HPDE6-E6E7 (cell line): ENCODE data around the gene CKAP2L.
A peak's percentile ranks its signal among the peaks of the same experiment; 100 is the strongest.
"Not testable (repeated sequence)": the region's sequence is repeated elsewhere in the genome, so short reads cannot be mapped to it uniquely, and the experiment has no call there.

Experiments used
- DNase-seq: peaks from one replicate; pipeline ENCODE4 v3.0.0; 2011; ENCODE audit warnings: missing footprints; ENCODE audit errors: extremely low spot score

Gene CKAP2L

DNA sequence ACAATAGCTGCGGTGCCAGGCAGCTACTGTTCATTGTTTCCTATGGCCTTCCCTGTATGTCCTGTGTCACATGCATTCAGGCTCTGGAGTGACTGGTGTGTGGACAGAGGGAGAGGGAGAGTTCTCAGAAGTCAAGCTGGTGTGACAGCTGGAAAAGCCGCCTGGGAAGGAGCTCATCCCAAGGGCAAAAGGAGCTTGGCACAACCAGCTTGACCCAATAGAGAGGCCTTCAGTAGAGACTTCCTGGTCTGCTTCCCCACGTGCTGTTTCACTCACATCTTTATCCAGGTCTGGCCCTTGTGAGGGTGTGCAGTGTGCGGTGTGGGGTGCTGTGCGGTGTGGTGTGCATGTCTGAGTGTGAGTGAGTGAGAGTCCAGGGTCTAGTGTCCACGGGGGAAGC is 54.7 kb downstream of the CKAP2L start:
- no peak for DNase-seq

DNA sequence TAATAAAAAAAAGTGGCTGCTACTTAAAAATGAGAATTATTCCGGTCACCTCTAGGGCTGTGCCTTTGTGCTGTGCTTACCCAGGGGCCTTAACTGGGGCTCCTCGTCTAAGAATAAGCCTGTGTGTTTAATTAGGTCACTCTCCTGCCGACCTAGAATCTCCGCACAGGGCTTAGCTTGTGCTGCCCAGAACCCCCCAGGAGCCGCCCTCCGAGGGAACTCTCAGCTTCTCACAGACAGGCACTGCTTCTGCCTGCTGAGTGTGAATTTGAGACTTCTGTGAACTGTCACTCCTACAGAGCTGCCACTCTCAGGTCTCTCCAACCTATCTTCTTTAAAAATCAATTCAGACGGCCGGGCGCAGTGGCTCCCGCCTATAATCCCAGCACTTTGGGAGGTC is 55.4 kb downstream of the CKAP2L start:
- no peak for DNase-seq

DNA sequence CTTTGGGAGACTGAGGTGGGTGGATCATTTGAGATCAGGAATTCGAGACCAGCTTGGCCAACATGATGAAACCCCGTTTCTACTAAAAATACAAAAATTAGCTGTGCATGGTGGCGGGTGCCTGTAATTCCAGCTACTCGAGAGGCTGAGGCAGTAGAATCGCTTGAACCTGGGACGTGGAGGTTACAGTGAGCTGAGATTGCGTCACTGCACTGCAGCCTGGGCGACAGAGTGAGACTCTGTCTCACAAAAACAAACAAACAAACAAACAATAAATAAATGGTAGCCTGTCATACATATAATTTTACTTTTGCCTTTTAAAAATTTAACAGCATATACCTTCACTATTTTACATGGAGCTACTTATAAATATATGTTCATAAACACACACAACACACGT is 57.5 kb downstream of the CKAP2L start:
- not testable (repeated sequence) for DNase-seq

DNA sequence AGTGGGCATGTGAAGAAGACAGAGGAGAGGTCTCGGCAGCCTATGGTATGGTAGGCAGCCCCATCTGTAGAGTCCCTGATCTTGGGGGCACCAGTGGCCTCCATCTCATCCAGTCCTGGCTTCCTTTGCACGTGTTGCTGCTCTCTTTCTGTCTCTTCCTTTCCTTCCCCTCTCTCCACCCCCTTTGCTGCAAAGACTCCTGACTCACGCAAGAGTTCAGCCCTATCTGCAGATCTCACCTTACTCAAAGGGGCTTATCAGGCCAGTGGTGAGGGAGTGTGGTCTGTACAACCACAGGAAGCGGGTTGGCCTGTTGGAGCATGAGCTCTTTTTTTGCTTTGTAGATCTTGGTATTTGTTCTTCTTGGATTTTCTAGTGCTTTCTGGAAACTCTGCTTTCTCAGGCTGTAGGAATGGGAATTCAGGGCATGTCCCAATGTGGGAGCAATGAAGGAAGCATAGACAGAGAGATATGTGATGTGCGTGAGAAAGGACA is 58.2 kb downstream of the CKAP2L start:
- DNase-seq: no peak

DNA sequence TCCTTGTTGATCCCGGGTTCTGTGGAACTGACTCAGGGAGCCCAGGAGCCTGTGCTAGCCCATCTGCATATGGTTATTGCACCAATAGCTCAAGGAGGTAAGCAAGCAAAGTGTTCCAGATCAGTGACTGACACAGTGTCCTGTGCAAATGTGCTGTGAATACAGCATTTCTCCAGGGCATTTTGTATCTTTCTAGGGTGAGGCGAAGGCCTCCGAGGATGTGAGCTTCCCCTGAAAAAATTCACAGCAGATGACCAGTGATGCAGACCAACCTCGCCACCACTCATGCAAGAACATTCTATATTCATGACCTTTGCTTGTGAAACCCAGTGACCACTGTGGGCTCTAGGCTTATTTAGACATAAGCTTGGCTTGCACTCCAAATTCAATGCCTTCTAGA is 58.8 kb downstream of the CKAP2L start:
- no peak for DNase-seq

DNA sequence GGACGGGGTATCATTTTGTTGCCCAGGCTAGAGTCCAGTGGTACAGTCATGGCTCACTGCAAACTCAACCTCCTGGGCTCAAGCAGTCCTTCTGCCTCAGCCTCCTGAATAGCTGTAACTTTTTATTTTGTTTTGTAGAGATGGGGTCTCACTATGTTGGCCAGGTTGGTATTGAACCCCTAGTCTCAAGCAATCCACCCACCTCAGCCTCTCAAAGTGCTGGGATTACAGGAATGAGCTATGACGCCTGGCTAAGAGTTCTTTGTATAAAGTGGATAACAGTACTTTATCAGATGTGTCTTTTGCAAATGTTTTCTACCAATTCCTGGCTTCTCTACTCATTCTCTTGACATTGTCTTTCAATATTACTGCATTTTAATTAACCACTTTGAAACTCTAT is 60.7 kb downstream of the CKAP2L start:
- DNase-seq: no peak

DNA sequence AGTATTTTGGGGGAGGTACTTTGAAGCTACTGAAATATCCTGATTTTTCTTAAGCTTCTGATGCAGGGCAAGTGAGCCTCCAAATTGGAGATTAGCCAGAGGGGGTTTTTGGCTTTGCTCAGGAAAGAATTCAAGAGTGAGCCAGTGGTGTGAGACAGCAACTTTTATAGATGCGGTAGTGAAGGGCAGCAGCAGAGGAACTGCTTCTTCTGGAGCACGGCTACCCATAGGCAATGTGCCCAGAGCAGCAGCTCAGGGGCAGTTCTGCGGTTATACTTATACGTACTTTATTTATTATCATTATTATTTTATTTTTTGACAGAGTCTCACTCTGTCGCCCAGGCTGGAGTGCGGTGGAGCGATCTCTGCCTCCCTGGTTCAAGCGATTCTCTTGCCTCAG is 63.4 kb downstream of the CKAP2L start:
- DNase-seq: no peak

DNA sequence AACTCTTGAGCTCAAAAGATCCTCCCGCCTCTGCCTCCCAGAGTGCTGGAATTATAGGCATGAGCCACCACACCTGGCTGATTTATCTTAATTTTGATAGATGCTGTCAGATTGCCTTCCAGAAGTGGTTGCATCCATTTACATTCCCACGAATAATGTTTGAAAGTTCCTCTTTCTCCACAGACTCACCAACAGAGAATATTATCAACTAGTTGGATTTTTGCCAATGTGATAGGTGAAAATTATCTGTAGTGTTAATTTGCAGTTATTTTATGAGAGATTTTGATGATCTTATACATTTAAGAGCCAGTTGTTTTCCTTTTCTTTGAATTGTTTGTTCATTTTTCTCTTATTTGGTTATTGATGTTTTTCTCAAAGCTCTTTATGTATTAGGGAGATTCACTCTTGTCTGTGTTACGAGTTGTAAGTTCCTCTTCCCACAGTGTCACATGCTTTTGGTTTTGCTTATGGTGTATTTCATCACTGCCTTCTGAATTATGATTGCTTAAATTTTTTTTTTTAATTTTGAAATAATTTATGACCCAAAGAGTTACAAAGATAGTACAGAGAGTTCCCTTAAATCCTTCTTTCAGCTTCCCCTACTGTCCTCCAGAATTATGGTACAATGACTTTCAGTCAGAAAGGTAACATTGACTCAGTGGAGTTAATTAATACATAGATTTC is 64.3 kb downstream of the CKAP2L start:
- no peak for DNase-seq

DNA sequence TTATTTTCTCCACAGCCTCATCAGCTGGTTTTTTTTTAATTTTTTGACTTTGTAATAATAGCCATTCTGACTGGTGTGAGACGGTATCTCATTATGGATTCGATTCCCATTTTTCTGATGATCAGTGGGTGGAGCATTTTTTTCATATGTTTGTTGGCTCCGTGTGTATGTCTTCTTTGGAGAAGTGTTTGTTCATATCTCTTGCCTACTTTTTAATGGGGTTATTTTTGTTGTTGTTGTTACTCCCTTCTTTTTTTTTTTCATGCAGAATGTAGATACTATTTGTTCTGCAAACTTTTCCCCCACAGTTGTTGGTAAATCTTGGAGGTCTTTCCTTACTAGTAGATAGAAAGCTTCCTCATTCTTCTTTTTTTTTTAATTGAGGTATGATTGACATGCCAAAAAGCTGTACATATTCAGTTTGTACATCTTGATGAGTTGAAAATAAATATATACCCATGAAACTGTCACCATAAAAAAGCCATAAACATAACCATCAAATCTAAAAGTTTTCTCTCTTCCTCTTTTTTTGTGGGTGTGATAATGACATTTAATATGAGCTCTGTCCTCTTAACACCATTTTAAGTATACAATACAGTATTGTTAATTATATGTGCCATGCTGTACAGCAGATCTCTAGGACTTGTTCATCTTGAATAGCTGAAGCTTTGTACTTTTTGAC is 65.4 kb downstream of the CKAP2L start:
- DNase-seq: no peak

DNA sequence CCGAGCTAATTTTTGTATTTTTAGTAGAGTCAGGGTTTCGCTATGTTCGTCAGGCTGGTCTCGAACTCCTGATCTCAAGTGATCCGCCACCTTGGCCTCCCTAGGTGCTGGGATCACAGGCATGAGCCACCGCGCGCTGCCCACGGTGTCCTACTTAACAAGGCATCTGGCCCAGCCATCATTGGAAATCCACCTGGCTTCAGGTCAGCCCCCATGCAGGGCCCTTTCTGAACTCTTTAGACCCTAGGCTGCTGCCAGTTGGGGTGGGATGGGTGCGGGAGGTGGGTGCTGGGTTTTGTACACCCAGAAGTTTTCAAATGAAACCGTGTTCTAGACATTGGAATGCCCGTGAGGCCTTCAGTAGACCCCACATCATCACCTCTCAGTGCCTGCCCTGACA is 70.2 kb downstream of the CKAP2L start:
- DNase-seq: no peak

DNA sequence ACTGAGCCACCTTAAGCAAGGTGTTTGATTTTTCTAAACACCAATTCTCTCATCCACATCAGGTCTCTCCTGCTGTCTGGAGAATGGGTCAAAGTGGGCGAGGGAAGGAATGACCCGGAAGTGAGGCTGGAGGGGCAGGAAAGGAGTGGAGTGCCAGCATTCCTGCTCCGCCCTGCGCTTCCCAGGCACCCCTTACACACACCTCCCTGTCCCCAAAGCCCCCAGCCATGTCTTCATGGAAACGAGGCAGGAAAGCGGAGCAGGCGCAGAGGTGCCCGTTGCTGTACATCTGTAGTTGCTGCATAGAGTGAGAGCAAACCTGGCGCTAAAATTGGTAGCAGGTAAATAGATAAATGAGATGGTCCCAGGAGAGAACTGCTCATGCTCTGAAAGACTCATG is 70.8 kb downstream of the CKAP2L start:
- DNase-seq: no peak

DNA sequence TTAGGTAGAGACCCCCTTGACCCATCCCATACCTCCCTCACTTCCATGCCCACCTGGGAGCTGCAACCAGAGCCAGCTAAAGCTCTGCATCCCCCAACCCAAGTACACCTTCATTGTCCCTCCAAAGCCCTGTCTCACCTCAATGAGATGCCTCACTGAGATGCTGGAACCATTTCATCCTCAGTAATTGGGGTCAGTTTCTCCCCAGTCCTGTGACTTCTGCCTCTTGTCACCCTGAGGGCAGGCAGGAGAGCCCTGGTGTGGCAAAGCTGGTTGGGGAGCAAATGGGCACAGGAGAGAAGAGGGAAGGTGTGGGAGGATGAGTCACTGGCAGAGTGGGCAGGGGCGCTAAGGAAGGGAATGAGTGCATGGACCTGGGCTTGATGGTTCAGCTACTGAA is 71.5 kb downstream of the CKAP2L start:
- no peak for DNase-seq

DNA sequence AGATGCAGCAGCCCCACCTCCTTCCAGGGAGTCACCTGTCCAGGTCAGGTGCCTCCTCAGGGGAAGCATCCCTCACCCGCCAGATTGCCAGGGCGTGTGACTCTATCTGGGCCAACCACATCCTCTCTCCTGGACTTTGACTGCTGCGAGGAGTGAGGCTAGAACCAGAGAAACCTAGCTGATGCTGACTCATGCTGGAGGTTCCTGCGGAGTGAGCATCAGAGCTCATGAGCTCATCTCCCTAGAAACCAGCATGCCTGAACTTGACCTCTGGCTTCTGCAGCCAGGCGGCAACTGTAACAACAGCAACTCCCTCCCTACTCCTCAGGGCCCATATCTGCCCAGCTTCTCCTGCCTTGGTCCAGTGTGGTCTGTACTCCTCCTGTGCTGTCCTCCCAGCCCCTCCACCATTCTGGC is 71.9 kb downstream of the CKAP2L start:
- DNase-seq: peak; percentile 98

DNA sequence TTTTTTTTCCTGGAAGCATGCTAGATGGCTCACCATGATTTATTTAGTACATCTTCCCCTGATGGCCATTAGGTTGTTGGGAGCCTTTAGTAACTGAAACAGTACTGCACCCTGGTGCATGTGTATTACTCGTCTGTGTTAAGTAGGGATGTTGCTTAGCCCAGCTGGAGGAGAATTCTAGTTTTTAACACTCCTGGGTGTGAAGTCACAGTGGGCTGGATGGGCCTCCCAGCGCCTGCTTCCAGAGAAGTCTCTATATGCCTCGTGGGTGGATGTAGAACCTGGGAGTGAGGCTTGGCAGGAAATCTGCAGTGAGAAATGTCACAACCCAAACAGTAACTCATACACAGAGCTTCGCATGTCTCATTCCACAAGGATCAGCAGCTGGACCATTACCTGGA is 72.5 kb downstream of the CKAP2L start:
- DNase-seq: no peak

DNA sequence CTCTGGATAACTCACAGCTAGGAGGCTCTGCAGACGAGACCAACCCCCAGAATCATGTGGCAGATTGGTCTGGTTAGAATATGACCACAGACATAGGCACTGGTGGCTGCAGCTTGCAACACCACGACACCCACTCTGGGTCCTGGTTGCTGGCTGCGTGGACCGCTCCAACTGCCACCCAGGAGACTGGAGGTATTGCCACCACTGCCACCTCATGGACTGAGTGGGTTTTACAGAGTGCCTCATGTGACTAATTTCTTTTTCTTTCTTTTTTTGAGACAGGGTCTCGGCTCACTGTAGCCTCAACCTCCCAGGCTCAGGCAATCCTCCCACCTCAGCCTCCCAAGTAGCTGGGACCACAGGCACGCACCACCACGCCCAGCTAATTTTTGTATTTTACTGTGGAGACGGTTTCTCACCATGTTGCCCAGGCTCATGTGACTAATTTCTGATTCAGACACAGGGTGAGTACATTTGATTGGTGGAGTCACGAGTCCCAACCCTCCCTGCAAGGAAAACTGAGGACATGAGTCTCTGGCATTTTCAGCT is 73.5 kb downstream of the CKAP2L start:
- no peak for DNase-seq

DNA sequence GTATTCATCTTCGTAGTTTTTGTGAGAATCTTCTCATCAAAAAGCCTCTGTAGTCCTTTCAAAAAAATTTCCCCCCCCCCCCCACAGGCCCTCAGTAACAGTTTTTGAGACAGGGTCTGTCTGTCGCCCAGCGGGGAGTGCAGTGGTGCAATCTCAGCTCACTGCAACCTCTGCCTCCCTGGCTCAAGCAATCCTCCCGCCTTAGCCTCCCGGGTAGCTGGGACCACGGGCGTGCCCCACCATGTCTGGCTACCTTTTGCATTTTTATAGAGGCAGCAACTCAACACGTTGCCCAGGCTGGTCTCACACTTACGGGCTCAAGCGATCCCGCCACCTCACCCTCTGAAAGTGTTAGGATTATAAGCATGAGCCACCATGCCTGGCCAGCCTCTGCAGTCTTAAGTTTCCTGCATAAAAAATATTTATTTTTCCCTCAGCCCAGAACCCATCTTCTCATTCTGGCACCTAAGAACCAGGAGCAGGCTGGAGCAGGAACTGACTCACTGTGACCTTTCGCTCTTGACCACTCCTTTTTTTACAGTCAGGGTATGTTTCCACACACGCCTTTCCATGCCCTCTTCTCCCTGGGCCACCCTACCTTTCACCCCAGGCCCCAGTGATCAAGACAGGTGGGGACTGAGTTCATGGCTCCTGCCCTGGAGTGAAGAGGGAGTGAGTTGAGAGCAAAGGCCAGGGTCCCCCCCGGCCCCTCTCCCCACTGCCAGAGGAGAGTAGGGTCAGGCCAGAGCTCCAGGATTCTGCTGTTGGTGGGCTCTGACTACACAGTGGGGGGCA is 76.1 kb downstream of the CKAP2L start:
- DNase-seq: no peak

DNA sequence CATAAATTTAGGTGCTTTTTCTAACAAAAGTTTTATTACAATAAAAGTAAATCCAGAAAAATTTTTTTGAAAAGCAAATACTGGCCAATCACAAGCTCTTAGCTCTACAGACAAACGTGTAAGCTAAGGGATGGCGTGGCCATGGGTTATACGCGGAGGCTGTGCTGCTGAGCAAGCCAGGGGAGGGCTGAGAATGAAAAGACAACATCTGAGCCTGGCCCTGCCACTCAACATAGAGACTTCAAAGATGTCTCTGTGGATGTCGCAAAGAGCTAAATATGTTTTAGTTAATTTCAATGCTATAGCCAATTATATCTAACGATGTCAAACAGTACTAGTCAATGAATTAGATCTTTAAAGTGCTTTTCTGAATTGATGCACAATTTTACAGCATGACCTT is 76.9 kb downstream of the CKAP2L start:
- DNase-seq: no peak
